Uterus (tissue), 4 donors: Measurements from ENCODE around the gene ARL14EPL. TPM values are rescaled to one million over a fixed set of nuclear protein-coding genes. Genes with fewer than 3 reads are reported as not detected.

Source experiments
- DNase-seq, 2 donors: peaks; one replicate each; pipeline ENCODE4 v3.0.0-alpha.2; 2019 to 2020
- H3K27ac ChIP-seq, 2 donors: fragments of 200-600 bp; sonication (generic); 1 replicate in 1 of 2; 2 replicates in 1 of 2; pipeline ENCODE4 v1.5.1; 2016 to 2018
- H3K27me3 ChIP-seq, 2 donors: fragments of 200-600 bp; sonication (generic); one replicate each; pipeline ENCODE4 v1.5.1; 2018 to 2019; ENCODE audit warnings: control low read depth in 1 of 2
- H3K36me3 ChIP-seq, 2 donors: fragments of 200-600 bp; sonication (generic); one replicate each; pipeline ENCODE4 v1.5.1; 2019; ENCODE audit warnings: control low read depth in 1 of 2
- H3K4me1 ChIP-seq, 2 donors: fragments of 200-600 bp; sonication (generic); one replicate each; pipeline ENCODE4 v1.5.1; 2018 to 2019; ENCODE audit warnings: control low read depth in 1 of 2
- H3K4me3 ChIP-seq, 2 donors: fragments of 200-600 bp; sonication (generic); 1 replicate in 1 of 2; 2 replicates in 1 of 2; pipeline ENCODE4 v1.5.1; 2018 to 2019; ENCODE audit warnings: mild to moderate bottlenecking in 1 of 2
- H3K9me3 ChIP-seq, 2 donors: fragments of 200-600 bp; sonication (generic); one replicate each; pipeline ENCODE4 v1.5.1; 2019; ENCODE audit warnings: control low read depth in 1 of 2
- CTCF ChIP-seq, 4 experiments: fragments of 200-600 bp in 2 of 4; fragments of 450-650 bp in 2 of 4; sonication (generic) in 2 of 4; IDR thresholded peaks; one replicate each; pipeline ENCODE4 v1.5.1; 2016 to 2019; ENCODE audit warnings: antibody characterized with exemption in 4 of 4, mild to moderate bottlenecking in 2 of 4, moderate library complexity in 1 of 4
- POLR2A ChIP-seq, 2 donors: fragments of 450-650 bp; IDR thresholded peaks; one replicate each; pipeline ENCODE4 v1.6.1; 2016; ENCODE audit warnings: antibody characterized with exemption in 2 of 2, mild to moderate bottlenecking in 1 of 2, moderate library complexity in 1 of 2
- intact Hi-C: fragments of 100-400 bp; cut with DNase I; formaldehyde crosslinking; loops from one replicate; pipeline ENCODE4 v1.15.1; 2023; ENCODE audit warnings: low total_unique reads
- total RNA-seq, 4 donors: library from RNA; depleted of rRNA in 3 of 4; stranded (reverse); fragments of >200 nt in 3 of 4; gene quantifications; one replicate each; pipeline versions ENCODE4 v1.1.0 to v1.2.4, GENCODE V29; 2014 to 2023
- donor health status: DM: yes; HTN: yes; CAD: no.

The ARL14EPL gene
- total RNA-seq, 4 donors from 2014 or later: not detected

GRCh38 chr5:115995351-115995750, 36.9 kb upstream of the ARL14EPL start:
- no peaks in the 10 kb centered on the region for H3K4me1 ChIP-seq
- H3K27ac ChIP-seq: no peak overlapping the region
- no peaks in the 10 kb centered on the region for H3K36me3 ChIP-seq
- no peak for DNase-seq
- H3K4me3 ChIP-seq: no peak overlapping the region
- H3K9me3 ChIP-seq: no peaks in the 10 kb centered on the region
- intact Hi-C loops: no loop called here
- no peak for TF ChIP-seq POLR2A (IDR thresholded peaks at IDR 0.05)
- TF ChIP-seq CTCF (IDR thresholded peaks at IDR 0.05): no peak
- no peaks in the 10 kb centered on the region for H3K27me3 ChIP-seq

DNA sequence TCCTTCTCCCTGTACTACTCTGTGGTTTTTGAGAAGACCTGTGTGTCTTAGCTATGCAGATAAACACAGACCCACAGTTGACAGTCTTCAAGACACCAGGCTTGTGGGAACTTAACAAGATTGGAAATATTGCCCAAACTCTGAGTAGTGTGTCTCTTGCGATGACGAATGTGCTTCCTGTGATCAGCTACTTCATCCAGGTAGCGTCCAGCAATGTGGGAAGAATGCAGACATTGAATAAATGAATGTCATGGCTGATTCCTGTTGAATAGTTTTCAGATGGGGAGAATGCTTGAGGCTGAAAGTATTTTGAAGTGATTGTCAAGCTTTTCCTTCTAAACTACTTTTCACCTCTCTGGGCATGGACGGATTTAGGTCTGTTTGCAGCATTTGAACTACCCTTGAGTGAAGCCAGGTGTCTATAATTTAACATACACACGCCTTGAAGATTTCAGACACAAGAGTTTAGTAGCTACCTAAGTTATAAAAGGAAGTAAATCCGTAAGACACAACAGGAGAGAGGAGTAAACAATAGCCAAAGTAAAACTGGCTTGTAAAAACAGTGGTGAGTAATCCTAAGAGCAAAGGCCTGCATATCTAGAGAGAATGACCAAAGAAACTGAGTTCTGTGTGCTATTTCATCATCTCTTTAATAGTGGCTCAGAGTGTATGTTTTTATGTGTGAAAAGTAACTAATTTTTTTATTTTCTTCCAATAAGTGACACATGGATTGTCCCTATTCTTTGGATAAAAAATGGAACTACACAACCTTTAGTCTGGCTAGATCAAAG, 30.0 kb upstream of the ARL14EPL start:
- H3K4me1 ChIP-seq: no peaks in the 10 kb centered on the region
- no peaks in the 10 kb centered on the region for H3K36me3 ChIP-seq
- no peak overlapping the region for H3K27ac ChIP-seq
- TF ChIP-seq CTCF (IDR thresholded peaks at IDR 0.05) (no peak), POLR2A (IDR thresholded peaks at IDR 0.05) (no peak)
- no peak for DNase-seq
- intact Hi-C loops: no loop called here
- H3K9me3 ChIP-seq: no peaks in the 10 kb centered on the region
- no peak overlapping the region for H3K4me3 ChIP-seq
- no peaks in the 10 kb centered on the region for H3K27me3 ChIP-seq

DNA sequence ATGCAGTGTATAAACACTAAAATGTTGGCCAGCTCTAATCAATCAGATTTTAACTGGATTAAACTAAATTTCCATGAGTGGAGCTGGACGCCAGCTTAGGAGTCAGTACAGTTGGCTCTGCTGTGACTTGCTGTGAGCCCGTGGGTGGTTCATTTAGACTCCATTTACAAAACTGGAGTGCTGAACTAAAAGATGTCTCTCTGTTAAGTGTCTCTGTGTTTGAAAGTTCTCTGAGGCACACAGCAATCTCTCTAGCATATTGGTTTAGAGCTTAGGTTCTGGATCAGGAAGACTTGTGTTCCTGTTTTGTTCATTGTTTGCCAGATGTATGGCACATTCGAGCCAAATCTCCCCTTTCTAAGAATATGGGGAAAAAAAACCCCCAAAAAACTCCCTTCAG, 28.0 kb upstream of the ARL14EPL start:
- no peak for TF ChIP-seq POLR2A (IDR thresholded peaks at IDR 0.05)
- no peak for TF ChIP-seq CTCF (IDR thresholded peaks at IDR 0.05)
- DNase-seq: no peak

DNA sequence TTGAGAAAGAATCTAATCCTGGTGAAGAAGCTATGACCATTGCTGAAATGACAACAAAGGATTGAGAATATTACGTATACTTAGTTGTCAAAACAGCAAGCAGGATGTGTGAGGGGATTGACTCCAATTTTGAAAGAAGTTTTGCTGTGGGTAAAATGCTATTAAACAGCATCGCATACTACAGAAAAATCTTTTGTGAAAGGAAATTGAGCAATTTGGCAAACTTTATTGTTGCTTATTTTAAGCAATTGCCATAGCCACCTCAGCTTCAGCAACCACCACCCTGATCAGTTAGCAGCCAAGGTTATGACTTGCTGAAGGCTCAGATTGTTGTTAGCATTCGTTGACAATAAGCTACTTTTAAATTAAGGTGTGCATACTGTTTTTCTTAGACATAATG, 22.5 kb upstream of the ARL14EPL start:
- TF ChIP-seq POLR2A (IDR thresholded peaks at IDR 0.05): no peak
- TF ChIP-seq CTCF (IDR thresholded peaks at IDR 0.05): no peak
- no peak overlapping the region for H3K27ac ChIP-seq
- intact Hi-C loops: no loop called here

More for the DNA sequence above, 28.0 kb upstream of the ARL14EPL start:
- intact Hi-C loops: no loop called here
- Histone ChIP-seq H3K4me1 (no peaks in the 10 kb centered on the region), H3K27ac (no peak overlapping the region), H3K9me3 (no peaks in the 10 kb centered on the region), H3K36me3 (no peaks in the 10 kb centered on the region), H3K27me3 (no peaks in the 10 kb centered on the region), H3K4me3 (no peak overlapping the region)

DNA sequence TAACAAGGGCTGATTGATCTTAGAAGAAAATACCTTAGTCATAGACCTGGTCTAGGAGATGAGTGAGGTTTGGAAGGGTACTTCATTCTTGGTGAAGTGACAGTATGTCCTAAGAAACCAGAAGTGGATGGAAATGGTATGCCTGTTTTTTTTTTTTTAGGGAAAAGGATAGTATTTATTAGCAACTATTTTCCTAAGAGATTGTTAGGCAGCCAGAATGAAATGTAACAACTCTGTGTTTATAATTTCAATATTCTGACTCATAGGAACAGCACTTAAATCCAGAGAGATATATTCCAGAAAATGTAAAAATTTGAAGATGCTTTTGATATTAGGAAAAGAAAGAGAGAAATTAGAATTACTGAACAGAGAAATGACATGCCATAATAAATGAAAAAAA, 21.2 kb upstream of the ARL14EPL start:
- intact Hi-C loops: no loop called here
- DNase-seq: no peak
- no peak for TF ChIP-seq CTCF (IDR thresholded peaks at IDR 0.05)
- TF ChIP-seq POLR2A (IDR thresholded peaks at IDR 0.05): no peak
- no peaks in the 10 kb centered on the region for H3K4me1 ChIP-seq
- H3K27ac ChIP-seq: no peak overlapping the region
- H3K27me3 ChIP-seq: no peaks in the 10 kb centered on the region
- no peaks in the 10 kb centered on the region for H3K9me3 ChIP-seq
- no peaks in the 10 kb centered on the region for H3K36me3 ChIP-seq
- H3K4me3 ChIP-seq: no peak overlapping the region

More for the DNA sequence above, 22.5 kb upstream of the ARL14EPL start:
- Histone ChIP-seq H3K27me3 (no peaks in the 10 kb centered on the region), H3K4me3 (no peak overlapping the region), H3K36me3 (no peaks in the 10 kb centered on the region), H3K9me3 (no peaks in the 10 kb centered on the region), H3K4me1 (no peaks in the 10 kb centered on the region)
- DNase-seq: no peak
